Thoracic aorta (tissue), 2 donors: ENCODE measurements around the gene LTBP1. TPM values are rescaled to one million over a fixed set of nuclear protein-coding genes. Genes with fewer than 3 reads are reported as not detected.
A peak's percentile ranks its signal among the peaks of the same experiment; 100 is the strongest.

ENCODE experiments used
- ATAC-seq: fragments of 150-250 bp; one replicate; pipeline ENCODE4 v1.8.0; 2017; ENCODE audit warnings: low read depth; ENCODE audit not compliant: insufficient number of reproducible peaks, low FRiP score
- DNase-seq: peaks from one replicate; pipeline ENCODE4 v3.0.0-alpha.2; 2020; ENCODE audit warnings: low spot score
- H3K27ac ChIP-seq, 2 donors: fragments of 200-600 bp; sonication (generic); 1 replicate in 1 of 2; 2 replicates in 1 of 2; pipeline ENCODE4 v1.5.1; 2016; ENCODE audit warnings: mild to moderate bottlenecking in 2 of 2, moderate library complexity in 2 of 2
- H3K27me3 ChIP-seq: fragments of 200-600 bp; sonication (generic); replicated peaks from 2 replicates; pipeline ENCODE4 v1.6.0; 2016; ENCODE audit warnings: mild to moderate bottlenecking; ENCODE audit not compliant: insufficient read depth
- H3K36me3 ChIP-seq: fragments of 200-600 bp; sonication (generic); one replicate; pipeline ENCODE4 v1.5.1; 2016
- H3K4me1 ChIP-seq, 2 donors: fragments of 200-600 bp; sonication (generic); 1 replicate in 1 of 2; 2 replicates in 1 of 2; pipeline versions ENCODE4 v1.5.1 to v1.6.0; 2016; ENCODE audit warnings: low read depth in 2 of 2, mild to moderate bottlenecking in 1 of 2; ENCODE audit not compliant: control insufficient read depth in 1 of 2
- H3K4me3 ChIP-seq: fragments of 200-600 bp; sonication (generic); 2 replicates; pipeline ENCODE4 v1.5.1; 2016; ENCODE audit warnings: mild to moderate bottlenecking
- H3K9me3 ChIP-seq: fragments of 200-600 bp; sonication (generic); 2 replicates; pipeline ENCODE4 v1.5.1; 2016
- total RNA-seq, 2 donors: library from RNA; depleted of rRNA; stranded (reverse); fragments of >200 nt; gene quantifications; one replicate each; pipeline versions ENCODE4 v1.1.0 to v1.2.3, GENCODE V29; 2016
- TF ChIP-seq, protein P1 (sequence below): fragments of 200-600 bp; sonication (generic); IDR thresholded peaks from one replicate; pipeline ENCODE4 v1.5.1; 2019; ENCODE audit warnings: antibody characterized with exemption

Gene LTBP1
- total RNA-seq, 2 donors from 2014 or later: 584 to 786 TPM

DNA sequence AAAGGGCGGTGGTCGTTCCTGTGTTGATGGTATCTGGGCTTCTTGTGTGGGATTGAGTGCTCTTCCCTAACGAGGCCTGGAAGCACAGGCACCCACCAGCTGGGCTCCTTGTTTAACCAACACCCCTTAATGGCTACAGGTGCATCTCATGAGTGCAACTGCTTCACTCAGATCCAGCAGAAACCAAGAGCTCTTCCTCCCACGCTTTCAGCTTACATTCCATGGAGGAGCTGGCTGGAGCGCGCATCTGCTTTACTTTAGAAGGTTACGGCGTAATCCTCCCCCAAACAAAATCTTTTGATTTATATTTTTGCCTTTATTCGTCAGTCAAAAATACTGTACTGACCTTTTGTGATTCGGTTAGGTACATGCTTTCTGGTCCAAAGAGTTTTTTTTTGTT is 174.7 kb downstream of the LTBP1 start:
- Histone ChIP-seq H3K27me3 (no peaks in the 10 kb centered on the region), H3K4me1 (peaks cover 0 to 31% of the 10 kb centered on the region in 2 donors), H3K27ac (peak overlapping the region in 1 of 2 donors; percentile 19), H3K9me3 (no peaks in the 10 kb centered on the region), H3K36me3 (no peaks in the 10 kb centered on the region), H3K4me3 (no peak overlapping the region)
- no peak for DNase-seq
- no peak for ATAC-seq
- TF ChIP-seq, protein P1, sequence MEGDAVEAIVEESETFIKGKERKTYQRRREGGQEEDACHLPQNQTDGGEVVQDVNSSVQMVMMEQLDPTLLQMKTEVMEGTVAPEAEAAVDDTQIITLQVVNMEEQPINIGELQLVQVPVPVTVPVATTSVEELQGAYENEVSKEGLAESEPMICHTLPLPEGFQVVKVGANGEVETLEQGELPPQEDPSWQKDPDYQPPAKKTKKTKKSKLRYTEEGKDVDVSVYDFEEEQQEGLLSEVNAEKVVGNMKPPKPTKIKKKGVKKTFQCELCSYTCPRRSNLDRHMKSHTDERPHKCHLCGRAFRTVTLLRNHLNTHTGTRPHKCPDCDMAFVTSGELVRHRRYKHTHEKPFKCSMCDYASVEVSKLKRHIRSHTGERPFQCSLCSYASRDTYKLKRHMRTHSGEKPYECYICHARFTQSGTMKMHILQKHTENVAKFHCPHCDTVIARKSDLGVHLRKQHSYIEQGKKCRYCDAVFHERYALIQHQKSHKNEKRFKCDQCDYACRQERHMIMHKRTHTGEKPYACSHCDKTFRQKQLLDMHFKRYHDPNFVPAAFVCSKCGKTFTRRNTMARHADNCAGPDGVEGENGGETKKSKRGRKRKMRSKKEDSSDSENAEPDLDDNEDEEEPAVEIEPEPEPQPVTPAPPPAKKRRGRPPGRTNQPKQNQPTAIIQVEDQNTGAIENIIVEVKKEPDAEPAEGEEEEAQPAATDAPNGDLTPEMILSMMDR: no peak

DNA sequence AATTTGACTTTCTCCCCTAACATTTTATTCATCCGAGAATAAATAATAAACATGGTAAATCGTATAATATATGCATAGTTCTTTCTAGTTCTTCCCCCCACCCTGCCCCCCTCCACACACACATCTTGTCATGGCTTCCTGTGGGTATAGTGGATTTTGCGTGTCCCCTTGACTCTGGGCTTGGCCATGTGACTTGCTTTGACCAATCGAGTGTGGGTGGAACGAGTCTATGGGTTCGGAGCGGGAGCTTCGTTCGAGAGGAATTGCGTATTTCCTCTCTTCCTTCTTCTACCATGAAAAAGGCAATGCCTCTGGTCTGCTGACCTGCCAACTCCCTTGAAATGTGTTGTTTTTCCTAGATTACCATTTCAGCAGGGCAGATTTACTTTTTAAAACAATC is 175.2 kb downstream of the LTBP1 start:
- ATAC-seq (no peak), DNase-seq (no peak)
- Histone ChIP-seq H3K4me1 (peaks cover 2 to 36% of the 10 kb centered on the region in 2 donors), H3K27ac (peak overlapping the region; percentile 3 to 42), H3K9me3 (no peaks in the 10 kb centered on the region), H3K27me3 (no peaks in the 10 kb centered on the region), H3K4me3 (no peak overlapping the region), H3K36me3 (no peaks in the 10 kb centered on the region)
- TF ChIP-seq, protein P1: no peak

DNA sequence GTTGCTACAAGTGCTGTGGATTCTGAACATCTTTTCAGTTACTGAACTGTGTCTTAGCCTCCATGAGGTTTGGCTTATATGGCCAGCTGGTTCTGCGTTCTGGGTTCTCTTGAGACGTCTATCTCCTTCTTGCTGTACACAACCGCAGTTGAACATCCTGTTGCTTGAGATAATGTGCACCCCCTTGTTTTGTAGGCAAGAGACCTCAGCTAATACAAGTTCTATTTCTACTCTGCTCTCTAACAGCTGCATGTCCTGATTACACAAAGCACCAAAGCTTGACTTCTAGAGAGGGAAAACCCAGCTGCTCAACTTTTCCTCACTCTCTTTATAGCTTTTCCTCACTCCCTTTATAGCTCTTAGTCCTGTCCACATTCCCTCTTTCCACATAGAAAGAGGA is 176.0 kb downstream of the LTBP1 start:
- H3K4me3 ChIP-seq: no peak overlapping the region
- DNase-seq: no peak
- H3K4me1 ChIP-seq: peaks cover 7 to 44% of the 10 kb centered on the region in 2 donors
- no peaks in the 10 kb centered on the region for H3K9me3 ChIP-seq
- no peak for ATAC-seq
- H3K27ac ChIP-seq: peak overlapping the region; percentile 3 to 42
- H3K36me3 ChIP-seq: no peaks in the 10 kb centered on the region
- TF ChIP-seq, protein P1: no peak
- H3K27me3 ChIP-seq: no peaks in the 10 kb centered on the region

DNA sequence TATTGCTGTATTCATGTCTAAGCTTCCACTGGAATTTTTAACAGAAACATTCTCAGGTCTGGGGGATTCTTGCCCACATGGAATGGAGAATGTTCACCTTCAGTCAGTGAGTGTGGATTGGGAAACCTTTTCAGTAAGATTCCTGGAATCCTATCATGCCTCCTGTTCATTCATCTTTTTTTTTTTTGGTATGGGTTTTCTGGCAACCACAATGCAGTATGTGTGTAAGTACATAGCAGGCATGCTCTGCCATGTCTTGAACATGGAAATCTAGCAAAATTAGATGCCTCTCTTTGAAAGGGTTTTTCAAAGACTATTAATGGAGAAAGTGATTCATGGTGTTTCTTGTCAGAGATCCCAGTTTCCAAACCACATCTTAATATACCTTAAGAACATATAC is 176.5 kb downstream of the LTBP1 start:
- DNase-seq (no peak), ATAC-seq (no peak)
- Histone ChIP-seq H3K4me1 (peaks cover 7 to 49% of the 10 kb centered on the region in 2 donors), H3K27me3 (no peaks in the 10 kb centered on the region), H3K36me3 (no peaks in the 10 kb centered on the region), H3K9me3 (no peaks in the 10 kb centered on the region), H3K27ac (peak overlapping the region; percentile 3 to 42), H3K4me3 (no peak overlapping the region)
- TF ChIP-seq, protein P1: no peak

DNA sequence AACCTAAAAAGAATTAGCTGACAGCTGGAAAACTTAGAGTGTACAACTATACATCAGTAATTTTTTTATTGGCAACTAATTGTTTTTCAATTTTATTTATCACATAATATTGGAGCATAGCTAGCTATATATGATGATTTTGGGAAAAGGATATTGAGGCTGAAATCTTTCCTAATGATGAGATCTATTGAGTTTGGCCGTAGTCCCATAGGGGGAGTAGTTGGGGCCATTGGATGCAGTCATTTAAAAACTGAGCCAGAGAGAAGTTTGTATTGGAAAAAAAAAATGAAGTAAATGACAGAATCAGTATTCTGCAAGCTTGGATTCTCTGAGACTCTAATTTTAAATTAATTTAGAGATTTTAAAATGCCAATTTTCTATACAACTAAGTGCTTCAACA is 179.8 kb downstream of the LTBP1 start:
- Histone ChIP-seq H3K27ac (peak overlapping the region in 1 of 2 donors; percentile 95), H3K27me3 (no peaks in the 10 kb centered on the region), H3K4me1 (peaks cover 22 to 78% of the 10 kb centered on the region in 2 donors), H3K36me3 (no peaks in the 10 kb centered on the region), H3K4me3 (no peak overlapping the region), H3K9me3 (no peaks in the 10 kb centered on the region)
- TF ChIP-seq, protein P1: no peak
- DNase-seq (no peak), ATAC-seq (no peak)
